Measurements from ENCODE around the gene MARCHF3. TPM values are rescaled to one million over a fixed set of nuclear protein-coding genes. Genes with fewer than 3 reads are reported as not detected.
"Not testable (repeated sequence)": the region's sequence is repeated elsewhere in the genome, so short reads cannot be mapped to it uniquely, and the experiment has no call there.

Gene MARCHF3
- total and polyA plus RNA-seq, 2 donors from 2014 or later = 1.5 to 8.0 TPM

GRCh38 chr5:126855266-126855665 lies 175.1 kb downstream of the MARCHF3 start:
- H3K4me3 ChIP-seq (ENCODE audit: low read length in 3 of 3) = no peak overlapping the region
- peaks cover 0 to 3% (median 0%) of the 10 kb centered on the region in 3 donors for H3K4me1 ChIP-seq (ENCODE audit: control insufficient read depth in 2 of 3, insufficient read depth in 2 of 3, low read depth in 1 of 3, low read length in 3 of 3)
- H3K27me3 ChIP-seq (ENCODE audit: control insufficient read depth, insufficient read depth, low read length) = no peaks in the 10 kb centered on the region
- no peak overlapping the region for H3K9ac ChIP-seq (ENCODE audit: low read length in 3 of 3)
- no peaks in the 10 kb centered on the region for H3K36me3 ChIP-seq (ENCODE audit: control insufficient read depth in 2 of 3, insufficient read depth in 3 of 3, low read length in 3 of 3)
- no peak overlapping the region for H3K27ac ChIP-seq (ENCODE audit: low read depth in 2 of 2, low read length in 2 of 2)
- FAIRE-seq (no peak), DNase-seq (no peak)
- TF ChIP-seq CTCF (IDR thresholded peaks at IDR 0.05; ENCODE audit: borderline replicate concordance, extremely low read depth, insufficient read depth) = no peak
- intact Hi-C loops (cut with DNase I) = no loop called here
- no peaks in the 10 kb centered on the region for H3K9me3 ChIP-seq (ENCODE audit: control insufficient read depth in 2 of 3, insufficient read depth in 1 of 3, low read length in 3 of 3)

- no peak for DNase-seq
- FAIRE-seq = no peak
Observed at GRCh38 chr5:126854526-126855110, 175.7 kb downstream of the MARCHF3 start.

GRCh38 chr5:126853541-126854307 lies 176.6 kb downstream of the MARCHF3 start:
- H3K36me3 ChIP-seq (ENCODE audit: control insufficient read depth in 2 of 3, insufficient read depth in 3 of 3, low read length in 3 of 3); H3K4me1 ChIP-seq (ENCODE audit: control insufficient read depth in 2 of 3, insufficient read depth in 2 of 3, low read depth in 1 of 3, low read length in 3 of 3); DNase-seq; H3K4me3 ChIP-seq (ENCODE audit: low read length in 3 of 3); intact Hi-C loops (cut with DNase I); H3K9ac ChIP-seq (ENCODE audit: low read length in 3 of 3); H3K9me3 ChIP-seq (ENCODE audit: control insufficient read depth in 2 of 3, insufficient read depth in 1 of 3, low read length in 3 of 3); FAIRE-seq; H3K27me3 ChIP-seq (ENCODE audit: control insufficient read depth, insufficient read depth, low read length); H3K27ac ChIP-seq (ENCODE audit: low read depth in 2 of 2, low read length in 2 of 2): not testable (repeated sequence)

More at GRCh38 chr5:126854526-126855110, 175.7 kb downstream of the MARCHF3 start:
- Histone ChIP-seq H3K27ac (ENCODE audit: low read depth in 2 of 2, low read length in 2 of 2) (no peak overlapping the region), H3K36me3 (ENCODE audit: control insufficient read depth in 2 of 3, insufficient read depth in 3 of 3, low read length in 3 of 3) (no peaks in the 10 kb centered on the region), H3K27me3 (ENCODE audit: control insufficient read depth, insufficient read depth, low read length) (no peaks in the 10 kb centered on the region), H3K9ac (ENCODE audit: low read length in 3 of 3) (no peak overlapping the region), H3K4me3 (ENCODE audit: low read length in 3 of 3) (no peak overlapping the region), H3K9me3 (ENCODE audit: control insufficient read depth in 2 of 3, insufficient read depth in 1 of 3, low read length in 3 of 3) (no peaks in the 10 kb centered on the region), H3K4me1 (ENCODE audit: control insufficient read depth in 2 of 3, insufficient read depth in 2 of 3, low read depth in 1 of 3, low read length in 3 of 3) (peaks cover 0 to 3% (median 0%) of the 10 kb centered on the region in 3 donors)
- intact Hi-C loops (cut with DNase I) = no loop called here
- TF ChIP-seq CTCF (IDR thresholded peaks at IDR 0.05; ENCODE audit: borderline replicate concordance, extremely low read depth, insufficient read depth) = no peak

GRCh38 chr5:126852841-126853271 lies 177.5 kb downstream of the MARCHF3 start:
- H3K27ac ChIP-seq (ENCODE audit: low read depth in 2 of 2, low read length in 2 of 2) = no peak overlapping the region
- no peak for TF ChIP-seq CTCF (IDR thresholded peaks at IDR 0.05; ENCODE audit: borderline replicate concordance, extremely low read depth, insufficient read depth)
- H3K4me1 ChIP-seq (ENCODE audit: control insufficient read depth in 2 of 3, insufficient read depth in 2 of 3, low read depth in 1 of 3, low read length in 3 of 3) = peaks cover 0 to 3% (median 0%) of the 10 kb centered on the region in 3 donors
- H3K9me3 ChIP-seq (ENCODE audit: control insufficient read depth in 2 of 3, insufficient read depth in 1 of 3, low read length in 3 of 3) = no peaks in the 10 kb centered on the region
- H3K4me3 ChIP-seq (ENCODE audit: low read length in 3 of 3) = no peak overlapping the region
- no peak for DNase-seq
- no peak overlapping the region for H3K9ac ChIP-seq (ENCODE audit: low read length in 3 of 3)
- no peaks in the 10 kb centered on the region for H3K27me3 ChIP-seq (ENCODE audit: control insufficient read depth, insufficient read depth, low read length)
- no peak for FAIRE-seq
- intact Hi-C loops (cut with DNase I) = no loop called here
- H3K36me3 ChIP-seq (ENCODE audit: control insufficient read depth in 2 of 3, insufficient read depth in 3 of 3, low read length in 3 of 3) = no peaks in the 10 kb centered on the region
